Muscle layer of duodenum (tissue), 2 donors: ENCODE measurements around the gene DLG3.
"Not testable (repeated sequence)": the region's sequence is repeated elsewhere in the genome, so short reads cannot be mapped to it uniquely, and the experiment has no call there.

Experiments
- H3K27ac ChIP-seq: one replicate; pipeline ENCODE4 v1.7.0; 2013; ENCODE audit warnings: mild to moderate bottlenecking, low read length
- H3K27me3 ChIP-seq: one replicate; pipeline ENCODE4 v1.7.0; 2013; ENCODE audit warnings: low read depth, mild to moderate bottlenecking, control low read depth, low read length
- H3K36me3 ChIP-seq, 2 donors: one replicate each; pipeline ENCODE4 v1.7.0; 2013; ENCODE audit warnings: low read length in 2 of 2, control low read depth in 1 of 2, mild to moderate bottlenecking in 1 of 2; ENCODE audit not compliant: insufficient read depth in 2 of 2, control insufficient read depth in 1 of 2
- H3K4me1 ChIP-seq, 2 donors: one replicate each; pipeline ENCODE4 v1.7.0; 2013; ENCODE audit warnings: low read length in 2 of 2, mild to moderate bottlenecking in 2 of 2, control low read depth in 1 of 2, moderate library complexity in 1 of 2; ENCODE audit not compliant: insufficient read depth in 2 of 2, control insufficient read depth in 1 of 2
- H3K4me3 ChIP-seq, 2 donors: one replicate each; pipeline ENCODE4 v1.7.0; 2013; ENCODE audit warnings: low read length in 2 of 2, low read depth in 1 of 2, mild to moderate bottlenecking in 1 of 2
- H3K9me3 ChIP-seq, 2 donors: one replicate each; pipeline ENCODE4 v1.7.0; 2013; ENCODE audit warnings: low read length in 2 of 2, control low read depth in 1 of 2, mild to moderate bottlenecking in 1 of 2; ENCODE audit not compliant: control insufficient read depth in 1 of 2
- donor health status: healthy.

Gene DLG3

DNA sequence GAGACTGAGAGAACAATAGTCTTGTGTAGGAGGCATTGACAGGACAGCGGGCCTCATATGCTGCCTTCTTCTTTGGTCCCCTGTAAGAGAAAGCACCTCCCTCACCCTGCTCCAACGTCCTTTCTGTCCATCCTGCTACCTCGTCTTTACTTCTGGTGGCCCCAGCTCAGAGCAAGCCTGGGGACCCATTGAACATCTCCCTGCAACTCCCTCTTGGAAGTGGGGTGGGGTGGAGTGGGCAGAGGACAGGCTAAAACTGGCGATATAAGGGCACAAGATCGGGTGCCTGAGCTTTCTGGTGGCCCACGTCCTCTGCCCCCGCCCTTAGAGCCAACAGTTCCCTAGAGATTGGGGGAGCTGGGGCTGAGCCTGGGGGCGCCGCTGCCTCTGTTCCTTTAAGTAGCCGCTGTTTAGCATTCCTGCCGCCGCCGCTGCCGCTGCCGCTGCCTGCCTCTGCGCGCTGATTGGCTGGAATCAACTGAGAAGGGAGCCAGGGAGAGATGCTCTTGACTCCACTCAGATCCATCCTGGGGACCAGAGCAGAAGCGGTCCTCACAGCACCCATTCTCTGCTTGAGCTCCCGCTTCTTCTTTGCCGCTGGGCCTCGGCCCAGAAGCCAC, at the start of gene DLG3:
TSS of gene DLG3 (plus strand) at position 510 of the 620 bp plus-strand sequence. CDS start 367 bp downstream, outside the sequence.
- Histone ChIP-seq H3K27ac (no peak within 1 kb of the TSS), H3K4me1 (peaks cover 0 to 4% of the 10 kb centered on the region in 2 donors), H3K4me3 (peak within 1 kb of the TSS in 1 of 2 donors; percentile 38), H3K27me3 (peaks cover 4% of the 10 kb centered on the region), H3K9me3 (no peaks in the 10 kb centered on the region), H3K36me3 (no peaks in the 10 kb centered on the region)

- no peak overlapping the region for H3K4me3 ChIP-seq
- H3K9me3 ChIP-seq, result no peaks in the 10 kb centered on the region
- H3K27me3 ChIP-seq, result no peaks in the 10 kb centered on the region
- H3K36me3 ChIP-seq, result no peaks in the 10 kb centered on the region
- H3K27ac ChIP-seq, result no peak overlapping the region
- H3K4me1 ChIP-seq, result no peaks in the 10 kb centered on the region
Measured at GRCh38 chrX:70398899-70399298, 45.7 kb upstream of the DLG3 start.

DNA sequence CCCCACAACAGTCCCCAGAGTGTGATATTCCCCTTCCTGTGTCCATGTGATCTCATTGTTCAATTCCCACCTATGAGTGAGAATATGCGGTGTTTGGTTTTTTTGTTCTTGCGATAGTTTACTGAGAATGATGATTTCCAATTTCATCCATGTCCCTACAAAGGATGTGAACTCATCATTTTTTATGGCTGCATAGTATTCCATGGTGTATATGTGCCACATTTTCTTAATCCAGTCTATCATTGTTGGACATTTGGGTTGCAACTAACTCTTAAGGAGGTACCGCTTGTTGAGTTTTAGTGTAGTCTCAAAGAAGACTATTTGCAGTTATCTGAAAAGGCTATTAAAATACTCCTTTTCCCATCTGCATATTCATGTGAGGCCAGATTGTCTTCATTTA, 44.5 kb upstream of the DLG3 start:
- not testable (repeated sequence) for H3K4me1 ChIP-seq, H3K27ac ChIP-seq, H3K27me3 ChIP-seq, H3K9me3 ChIP-seq, H3K36me3 ChIP-seq, H3K4me3 ChIP-seq

GRCh38 chrX:70402721-70403120, 41.9 kb upstream of the DLG3 start:
- Histone ChIP-seq H3K27ac (no peak overlapping the region), H3K9me3 (no peaks in the 10 kb centered on the region), H3K27me3 (no peaks in the 10 kb centered on the region), H3K36me3 (no peaks in the 10 kb centered on the region), H3K4me3 (no peak overlapping the region), H3K4me1 (no peaks in the 10 kb centered on the region)

DNA sequence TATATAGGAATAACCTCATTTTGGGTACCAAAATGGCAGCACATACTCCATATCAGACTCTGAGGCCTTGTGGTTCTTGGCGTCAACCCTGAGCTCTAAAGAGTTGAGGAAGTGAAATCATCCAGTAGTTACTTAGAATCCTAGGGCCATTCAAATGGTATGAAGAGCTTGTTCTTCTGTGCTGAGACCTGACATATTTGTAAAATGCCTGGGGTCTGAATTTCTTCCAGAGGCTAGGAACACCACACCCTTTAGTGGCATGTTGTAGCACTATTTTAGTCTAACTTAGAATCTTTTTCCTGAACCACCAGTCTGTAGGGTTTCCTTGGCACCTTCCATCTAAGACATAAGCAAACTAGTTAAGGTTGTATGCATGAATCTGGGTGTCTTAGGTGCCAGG, 39.6 kb upstream of the DLG3 start:
- H3K27me3 ChIP-seq, result no peaks in the 10 kb centered on the region
- H3K4me1 ChIP-seq, result no peaks in the 10 kb centered on the region
- H3K27ac ChIP-seq, result no peak overlapping the region
- H3K36me3 ChIP-seq, result no peaks in the 10 kb centered on the region
- no peak overlapping the region for H3K4me3 ChIP-seq
- no peaks in the 10 kb centered on the region for H3K9me3 ChIP-seq

DNA sequence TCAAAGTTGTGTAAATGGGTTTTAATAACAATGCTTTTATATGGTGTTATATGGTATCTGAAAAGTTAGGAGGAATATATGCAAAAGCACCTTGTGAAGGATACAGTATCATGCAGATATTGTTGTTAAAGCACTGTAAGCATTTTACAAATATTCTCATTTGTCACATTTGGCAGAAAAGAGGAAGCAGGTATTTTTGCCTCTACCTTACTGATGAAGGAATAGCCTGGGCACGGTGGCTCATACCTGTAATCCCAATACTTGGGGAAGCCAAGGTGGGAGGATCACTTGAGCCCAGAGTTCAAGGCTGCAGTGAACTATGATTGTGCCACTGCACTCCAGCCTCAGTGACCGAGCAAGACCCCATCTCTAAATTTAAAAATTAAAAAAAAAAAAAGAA, 33.7 kb upstream of the DLG3 start:
- Histone ChIP-seq H3K9me3 (no peaks in the 10 kb centered on the region), H3K4me3 (no peak overlapping the region), H3K27me3 (no peaks in the 10 kb centered on the region), H3K4me1 (no peaks in the 10 kb centered on the region), H3K27ac (no peak overlapping the region), H3K36me3 (no peaks in the 10 kb centered on the region)

DNA sequence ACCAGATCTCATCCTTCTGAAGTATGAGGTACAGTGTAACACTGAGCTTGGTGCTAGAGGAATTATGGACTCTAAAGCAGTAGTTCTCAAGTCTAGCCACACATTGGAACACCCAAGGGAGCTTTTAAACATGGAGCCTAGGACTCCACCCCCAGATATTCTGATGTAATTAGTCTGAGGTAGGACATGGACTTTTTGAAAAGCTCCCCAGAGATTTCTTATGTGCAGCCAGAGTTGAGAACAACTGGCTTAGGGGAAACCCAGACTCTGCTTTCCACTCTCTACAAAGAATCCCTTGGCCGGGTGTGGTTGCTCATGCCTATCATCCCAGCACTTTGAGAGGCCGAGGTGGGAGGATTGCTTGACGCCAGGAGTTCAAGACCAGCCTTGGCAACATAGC, 33.2 kb upstream of the DLG3 start:
- no peaks in the 10 kb centered on the region for H3K36me3 ChIP-seq
- H3K27me3 ChIP-seq, result no peaks in the 10 kb centered on the region
- no peak overlapping the region for H3K27ac ChIP-seq
- H3K4me3 ChIP-seq, result no peak overlapping the region
- H3K9me3 ChIP-seq, result no peaks in the 10 kb centered on the region
- H3K4me1 ChIP-seq, result no peaks in the 10 kb centered on the region

- no peak overlapping the region for H3K4me3 ChIP-seq
- H3K4me1 ChIP-seq, result no peaks in the 10 kb centered on the region
- H3K36me3 ChIP-seq, result no peaks in the 10 kb centered on the region
- H3K27me3 ChIP-seq, result no peaks in the 10 kb centered on the region
- H3K9me3 ChIP-seq, result no peaks in the 10 kb centered on the region
- H3K27ac ChIP-seq, result no peak overlapping the region
Measured at GRCh38 chrX:70421618-70422017, 23.0 kb upstream of the DLG3 start.

DNA sequence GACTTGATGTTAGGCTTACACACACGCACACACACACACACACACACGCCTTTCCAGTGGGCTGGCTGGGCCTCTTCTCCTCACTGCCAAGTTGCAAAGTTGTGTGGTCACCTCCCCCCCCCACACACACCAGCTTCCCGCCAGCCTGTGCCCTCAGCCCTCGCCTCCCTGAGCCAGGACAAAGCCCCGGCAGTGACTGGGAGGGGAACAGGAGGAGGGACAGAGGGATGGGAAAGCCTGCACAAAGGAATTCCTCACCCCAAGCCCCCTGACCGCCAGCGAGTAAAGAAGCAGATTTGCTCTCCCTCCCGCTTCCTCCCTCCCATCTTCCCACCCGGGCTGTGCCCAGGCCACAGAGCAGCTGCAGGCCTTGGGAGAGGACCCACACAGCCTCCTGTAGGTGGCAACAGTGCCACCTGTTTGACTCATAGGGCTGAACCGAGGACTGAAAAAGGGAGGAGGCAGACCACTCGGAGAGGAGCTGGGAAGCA, 21.7 kb upstream of the DLG3 start, which contains the start of gene GDPD2:
TSS of gene GDPD2 (plus strand) at position 464 of the 491 bp plus-strand sequence. CDS start 1,671 bp downstream, outside the sequence.
- H3K36me3 ChIP-seq, result no peaks in the 10 kb centered on the region
- H3K9me3 ChIP-seq, result no peaks in the 10 kb centered on the region
- no peaks in the 10 kb centered on the region for H3K4me1 ChIP-seq
- no peak within 1 kb of the TSS for H3K4me3 ChIP-seq
- no peak within 1 kb of the TSS for H3K27ac ChIP-seq
- no peaks in the 10 kb centered on the region for H3K27me3 ChIP-seq

- H3K27me3 ChIP-seq, result no peaks in the 10 kb centered on the region
- no peaks in the 10 kb centered on the region for H3K36me3 ChIP-seq
- no peaks in the 10 kb centered on the region for H3K9me3 ChIP-seq
- H3K27ac ChIP-seq, result no peak overlapping the region
- H3K4me3 ChIP-seq, result no peak overlapping the region
- H3K4me1 ChIP-seq, result no peaks in the 10 kb centered on the region
Measured at GRCh38 chrX:70423936-70424675, 20.5 kb upstream of the DLG3 start.

- Histone ChIP-seq H3K4me3 (no peak overlapping the region), H3K4me1 (no peaks in the 10 kb centered on the region), H3K9me3 (no peaks in the 10 kb centered on the region), H3K27me3 (no peaks in the 10 kb centered on the region), H3K36me3 (no peaks in the 10 kb centered on the region), H3K27ac (no peak overlapping the region)
Measured at GRCh38 chrX:70424801-70425200, 19.8 kb upstream of the DLG3 start.
